ENCODE measurements around the gene PPP1R9A.

The PPP1R9A gene

GRCh38 chr7:94904982-94905381, 2.4 kb upstream of the PPP1R9A start:
- Histone ChIP-seq H3K27me3 (no peaks in the 10 kb centered on the region), H3K9me3 (no peaks in the 10 kb centered on the region), H3K4me1 (peaks cover 0 to 21% (median 7%) of the 10 kb centered on the region in 4 donors), H3K36me3 (no peaks in the 10 kb centered on the region), H3K4me3 (no peak overlapping the region), H3K27ac (no peak overlapping the region)
- TF ChIP-seq, protein P1, sequence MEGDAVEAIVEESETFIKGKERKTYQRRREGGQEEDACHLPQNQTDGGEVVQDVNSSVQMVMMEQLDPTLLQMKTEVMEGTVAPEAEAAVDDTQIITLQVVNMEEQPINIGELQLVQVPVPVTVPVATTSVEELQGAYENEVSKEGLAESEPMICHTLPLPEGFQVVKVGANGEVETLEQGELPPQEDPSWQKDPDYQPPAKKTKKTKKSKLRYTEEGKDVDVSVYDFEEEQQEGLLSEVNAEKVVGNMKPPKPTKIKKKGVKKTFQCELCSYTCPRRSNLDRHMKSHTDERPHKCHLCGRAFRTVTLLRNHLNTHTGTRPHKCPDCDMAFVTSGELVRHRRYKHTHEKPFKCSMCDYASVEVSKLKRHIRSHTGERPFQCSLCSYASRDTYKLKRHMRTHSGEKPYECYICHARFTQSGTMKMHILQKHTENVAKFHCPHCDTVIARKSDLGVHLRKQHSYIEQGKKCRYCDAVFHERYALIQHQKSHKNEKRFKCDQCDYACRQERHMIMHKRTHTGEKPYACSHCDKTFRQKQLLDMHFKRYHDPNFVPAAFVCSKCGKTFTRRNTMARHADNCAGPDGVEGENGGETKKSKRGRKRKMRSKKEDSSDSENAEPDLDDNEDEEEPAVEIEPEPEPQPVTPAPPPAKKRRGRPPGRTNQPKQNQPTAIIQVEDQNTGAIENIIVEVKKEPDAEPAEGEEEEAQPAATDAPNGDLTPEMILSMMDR (IDR thresholded peaks at IDR 0.05), result no peak
- intact Hi-C loops (cut with DNase I; ENCODE audit: low total_unique reads), result no loop called here
- DNase-seq, result no peak

GRCh38 chr7:94906065-94906851, 1.1 kb upstream of the PPP1R9A start:
- Histone ChIP-seq H3K4me1 (peaks cover 0 to 27% (median 7%) of the 10 kb centered on the region in 4 donors), H3K27ac (no peak overlapping the region), H3K27me3 (no peaks in the 10 kb centered on the region), H3K9me3 (no peaks in the 10 kb centered on the region), H3K4me3 (no peak overlapping the region), H3K36me3 (no peaks in the 10 kb centered on the region)
- intact Hi-C loops (cut with DNase I; ENCODE audit: low total_unique reads), result no loop called here
- TF ChIP-seq, protein P1 (IDR thresholded peaks at IDR 0.05), result no peak
- DNase-seq, result no peak

DNA sequence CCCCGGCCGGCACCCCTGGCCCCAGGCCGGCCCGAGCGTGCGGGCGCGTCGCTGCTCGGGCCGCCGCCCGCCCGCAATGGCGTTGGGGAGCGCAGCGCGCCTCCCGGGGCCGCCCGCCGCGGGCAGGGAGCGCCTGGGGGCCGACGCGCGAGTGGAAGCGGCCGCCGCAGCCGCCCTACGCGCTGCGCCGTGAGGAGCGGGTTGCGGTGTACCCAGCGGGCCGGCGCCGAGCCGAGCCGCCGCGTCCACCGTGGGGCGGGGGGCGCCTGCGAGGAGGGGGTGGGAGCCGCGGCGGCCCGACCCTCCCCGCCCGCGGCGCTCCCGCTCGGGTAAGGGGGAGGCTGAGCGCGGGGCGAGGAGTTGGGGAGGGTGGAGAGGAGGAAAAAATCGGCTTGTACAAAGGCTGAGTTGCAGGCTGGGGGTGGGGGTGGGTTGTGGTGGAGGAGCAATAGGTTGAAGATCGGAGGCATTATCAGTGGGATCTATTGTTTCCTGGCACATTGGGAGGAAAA, 473 bp downstream of the PPP1R9A start:
- H3K4me1 ChIP-seq, result peaks cover 0 to 29% (median 7%) of the 10 kb centered on the region in 4 donors
- no peak for DNase-seq
- H3K4me3 ChIP-seq, result peak overlapping the region; percentile 58 to 65
- H3K9me3 ChIP-seq, result no peaks in the 10 kb centered on the region
- H3K27ac ChIP-seq, result peak overlapping the region; percentile 66 to 68
- H3K27me3 ChIP-seq, result no peaks in the 10 kb centered on the region
- intact Hi-C loops (cut with DNase I; ENCODE audit: low total_unique reads), result no loop called here
- no peaks in the 10 kb centered on the region for H3K36me3 ChIP-seq
- TF ChIP-seq, protein P1 (IDR thresholded peaks at IDR 0.05), result no peak

DNA sequence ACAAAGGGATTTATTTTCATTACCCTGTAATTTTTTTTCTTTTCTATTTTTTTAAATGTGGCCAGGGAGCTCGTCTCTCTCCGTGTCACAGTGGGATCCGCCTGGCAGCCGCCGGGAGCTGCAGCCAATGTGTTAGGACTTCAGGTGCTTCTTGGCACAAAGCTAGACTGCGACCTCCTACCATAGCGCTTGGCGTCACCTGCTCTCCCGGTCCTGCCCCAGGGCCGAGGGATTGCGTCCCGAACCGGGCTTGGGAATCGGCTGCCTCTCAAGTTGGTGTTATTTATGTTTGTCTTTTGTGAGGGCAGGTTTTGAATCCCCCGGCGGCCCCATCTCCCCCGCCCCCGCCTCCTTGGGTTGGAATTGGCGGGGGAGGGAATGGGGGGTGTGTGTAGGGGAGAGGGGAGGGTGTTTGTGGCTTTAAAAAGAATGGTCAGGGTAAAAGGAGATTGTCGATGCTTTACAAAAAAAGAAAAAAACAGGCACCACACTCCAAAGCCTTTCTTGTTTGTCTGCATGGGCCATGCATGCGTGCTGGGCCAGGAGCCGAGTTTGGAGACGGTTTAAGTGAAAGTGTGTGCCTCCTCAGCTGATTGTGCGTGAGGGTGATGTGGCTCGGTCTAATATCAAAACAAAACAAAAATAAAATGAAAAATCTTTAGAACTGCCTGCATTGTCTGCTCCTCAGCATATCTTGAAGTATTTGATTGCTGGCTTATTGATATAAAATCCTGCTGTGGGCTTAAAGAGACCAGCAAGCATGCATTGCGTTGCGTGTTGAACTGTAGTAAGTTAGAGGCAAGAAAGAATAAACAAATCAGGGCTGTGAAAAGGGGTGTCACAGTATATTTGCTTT, 1.2 kb downstream of the PPP1R9A start:
- no peaks in the 10 kb centered on the region for H3K27me3 ChIP-seq
- H3K4me1 ChIP-seq, result peaks cover 0 to 29% (median 7%) of the 10 kb centered on the region in 4 donors
- TF ChIP-seq, protein P1 (IDR thresholded peaks at IDR 0.05), result no peak
- peak overlapping the region; percentile 66 to 68 for H3K27ac ChIP-seq
- peak overlapping the region; percentile 58 to 65 for H3K4me3 ChIP-seq
- H3K9me3 ChIP-seq, result no peaks in the 10 kb centered on the region
- no peaks in the 10 kb centered on the region for H3K36me3 ChIP-seq
- intact Hi-C loops (cut with DNase I; ENCODE audit: low total_unique reads), result no loop called here
- no peak for DNase-seq

- peak overlapping the region in 1 of 2 donors; percentile 66 for H3K27ac ChIP-seq
- H3K9me3 ChIP-seq, result no peaks in the 10 kb centered on the region
- TF ChIP-seq, protein P1 (IDR thresholded peaks at IDR 0.05), result no peak
- no peaks in the 10 kb centered on the region for H3K36me3 ChIP-seq
- H3K4me3 ChIP-seq, result peak overlapping the region; percentile 58 to 65
- DNase-seq, result no peak
- no peaks in the 10 kb centered on the region for H3K27me3 ChIP-seq
- intact Hi-C loops (cut with DNase I; ENCODE audit: low total_unique reads), result no loop called here
- peaks cover 0 to 29% (median 7%) of the 10 kb centered on the region in 4 donors for H3K4me1 ChIP-seq
Observed at GRCh38 chr7:94909179-94909466, 1.7 kb downstream of the PPP1R9A start.
